ENCODE measurements around the gene XRN1. TPM values are rescaled to one million over a fixed set of nuclear protein-coding genes. Genes with fewer than 3 reads are reported as not detected.

Gene XRN1
- polyA plus RNA-seq, 1 donor (not counting 4 experiments of a cell fraction or from before 2014, with no cell fraction given): 14.4 TPM

- H3K9me3 ChIP-seq (ENCODE audit: control insufficient read depth, low read depth, low read length): no peaks in the 10 kb centered on the region
- no peaks in the 10 kb centered on the region for H3K9me1 ChIP-seq (ENCODE audit: control insufficient read depth, extremely low read depth, insufficient read depth, low read length)
- H4K20me1 ChIP-seq (ENCODE audit: control insufficient read depth, extremely low read depth, insufficient read depth, low read length): no peaks in the 10 kb centered on the region
- H2AFZ ChIP-seq (ENCODE audit: control insufficient read depth, low read length): no peak overlapping the region
- no peak overlapping the region for H3K4me2 ChIP-seq (ENCODE audit: control insufficient read depth, extremely low read depth, insufficient read depth, low read depth, low read length)
- TF ChIP-seq, protein P1, sequence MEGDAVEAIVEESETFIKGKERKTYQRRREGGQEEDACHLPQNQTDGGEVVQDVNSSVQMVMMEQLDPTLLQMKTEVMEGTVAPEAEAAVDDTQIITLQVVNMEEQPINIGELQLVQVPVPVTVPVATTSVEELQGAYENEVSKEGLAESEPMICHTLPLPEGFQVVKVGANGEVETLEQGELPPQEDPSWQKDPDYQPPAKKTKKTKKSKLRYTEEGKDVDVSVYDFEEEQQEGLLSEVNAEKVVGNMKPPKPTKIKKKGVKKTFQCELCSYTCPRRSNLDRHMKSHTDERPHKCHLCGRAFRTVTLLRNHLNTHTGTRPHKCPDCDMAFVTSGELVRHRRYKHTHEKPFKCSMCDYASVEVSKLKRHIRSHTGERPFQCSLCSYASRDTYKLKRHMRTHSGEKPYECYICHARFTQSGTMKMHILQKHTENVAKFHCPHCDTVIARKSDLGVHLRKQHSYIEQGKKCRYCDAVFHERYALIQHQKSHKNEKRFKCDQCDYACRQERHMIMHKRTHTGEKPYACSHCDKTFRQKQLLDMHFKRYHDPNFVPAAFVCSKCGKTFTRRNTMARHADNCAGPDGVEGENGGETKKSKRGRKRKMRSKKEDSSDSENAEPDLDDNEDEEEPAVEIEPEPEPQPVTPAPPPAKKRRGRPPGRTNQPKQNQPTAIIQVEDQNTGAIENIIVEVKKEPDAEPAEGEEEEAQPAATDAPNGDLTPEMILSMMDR (optimal IDR thresholded peaks at IDR 0.05 in 1 of 3, IDR thresholded peaks at IDR 0.05 in 1 of 3, conservative IDR thresholded peaks at IDR 0.05 in 1 of 3; ENCODE audit: extremely low read depth in 1 of 3, insufficient read depth in 2 of 3, low read length in 3 of 3): no peak
- no peak for TF ChIP-seq EZH2 (IDR thresholded peaks at IDR 0.05; ENCODE audit: low read length)
- no peak overlapping the region for H3K27ac ChIP-seq (ENCODE audit: control insufficient read depth, insufficient read depth, low read length)
- no peaks in the 10 kb centered on the region for H3K27me3 ChIP-seq (ENCODE audit: control insufficient read depth, extremely low read depth, insufficient read depth, low read length)
- FAIRE-seq (no peak), DNase-seq (ENCODE audit: low read depth, low spot score) (no peak)
- no peak overlapping the region for H3K9ac ChIP-seq (ENCODE audit: control insufficient read depth, extremely low read depth, insufficient read depth, low read length)
- dilution Hi-C loops (cut with MboI; ENCODE audit: extremely low pct_ligation_motif_present, low sequenced_read_pairs): no loop called here
- no peaks in the 10 kb centered on the region for H3K79me2 ChIP-seq (ENCODE audit: control insufficient read depth, insufficient read depth, low read length)
- H3K36me3 ChIP-seq (ENCODE audit: control insufficient read depth in 2 of 2, extremely low read depth in 1 of 2, insufficient read depth in 2 of 2, low read length in 2 of 2): no peaks in the 10 kb centered on the region
- no peaks in the 10 kb centered on the region for H3K4me1 ChIP-seq (ENCODE audit: control insufficient read depth, extremely low read depth, insufficient read depth, low read length)
- no peak overlapping the region for H3K4me3 ChIP-seq (ENCODE audit: control insufficient read depth in 2 of 3, extremely low read depth in 1 of 3, insufficient read depth in 2 of 3, low read depth in 1 of 3, low read length in 3 of 3)
Measured at GRCh38 chr3:142268426-142268825, 179.4 kb downstream of the XRN1 start.

GRCh38 chr3:142267269-142267668, 180.6 kb downstream of the XRN1 start:
- Histone ChIP-seq H3K36me3 (ENCODE audit: control insufficient read depth in 2 of 2, extremely low read depth in 1 of 2, insufficient read depth in 2 of 2, low read length in 2 of 2) (no peaks in the 10 kb centered on the region), H3K9me3 (ENCODE audit: control insufficient read depth, low read depth, low read length) (no peaks in the 10 kb centered on the region), H3K4me1 (ENCODE audit: control insufficient read depth, extremely low read depth, insufficient read depth, low read length) (peaks cover 2% of the 10 kb centered on the region), H3K27ac (ENCODE audit: control insufficient read depth, insufficient read depth, low read length) (no peak overlapping the region), H3K9me1 (ENCODE audit: control insufficient read depth, extremely low read depth, insufficient read depth, low read length) (no peaks in the 10 kb centered on the region), H3K4me3 (ENCODE audit: control insufficient read depth in 2 of 3, extremely low read depth in 1 of 3, insufficient read depth in 2 of 3, low read depth in 1 of 3, low read length in 3 of 3) (no peak overlapping the region), H4K20me1 (ENCODE audit: control insufficient read depth, extremely low read depth, insufficient read depth, low read length) (no peaks in the 10 kb centered on the region), H3K4me2 (ENCODE audit: control insufficient read depth, extremely low read depth, insufficient read depth, low read depth, low read length) (no peak overlapping the region), H3K79me2 (ENCODE audit: control insufficient read depth, insufficient read depth, low read length) (no peaks in the 10 kb centered on the region), H3K27me3 (ENCODE audit: control insufficient read depth, extremely low read depth, insufficient read depth, low read length) (no peaks in the 10 kb centered on the region), H3K9ac (ENCODE audit: control insufficient read depth, extremely low read depth, insufficient read depth, low read length) (no peak overlapping the region), H2AFZ (ENCODE audit: control insufficient read depth, low read length) (no peak overlapping the region)
- DNase-seq (ENCODE audit: low read depth, low spot score): no peak
- dilution Hi-C loops (cut with MboI; ENCODE audit: extremely low pct_ligation_motif_present, low sequenced_read_pairs): no loop called here
- TF ChIP-seq, protein P1 (optimal IDR thresholded peaks at IDR 0.05 in 1 of 3, IDR thresholded peaks at IDR 0.05 in 1 of 3, conservative IDR thresholded peaks at IDR 0.05 in 1 of 3; ENCODE audit: extremely low read depth in 1 of 3, insufficient read depth in 2 of 3, low read length in 3 of 3): no peak
- TF ChIP-seq EZH2 (IDR thresholded peaks at IDR 0.05; ENCODE audit: low read length): no peak
- no peak for FAIRE-seq

All from keratinocyte (primary cell).